ENCODE results near the gene HDAC1. TPM values are rescaled to one million over a fixed set of nuclear protein-coding genes. Genes with fewer than 3 reads are reported as not detected.

Gene HDAC1
- total RNA-seq, 2 experiments from 2014 or later = 259 to 263 TPM

- H3K9me3 ChIP-seq (ENCODE audit: low read length) = peaks cover 7% of the 10 kb centered on the region; the same call in 1 of the 2 replicates
- no peak for DNase-seq (ENCODE audit: low spot score)
- peaks cover 94% of the 10 kb centered on the region for H3K36me3 ChIP-seq (ENCODE audit: insufficient read depth, low read length)
- no peaks in the 10 kb centered on the region for H3K9me2 ChIP-seq (ENCODE audit: insufficient read depth, low read length)
- no peak overlapping the region for H3K4me3 ChIP-seq (ENCODE audit: low read depth, low read length, poor library complexity, severe bottlenecking)
- POLR2A ChIA-PET = no interaction called here
- peaks cover 97% of the 10 kb centered on the region for H3K79me2 ChIP-seq (ENCODE audit: insufficient read depth, low read depth, low read length)
- no peak overlapping the region for H3K4me2 ChIP-seq (ENCODE audit: low read length)
- H3K27ac ChIP-seq (ENCODE audit: low read depth, low read length, poor library complexity, severe bottlenecking) = no peak overlapping the region
- H4K20me1 ChIP-seq (ENCODE audit: insufficient read depth, low read length) = peaks cover 11% of the 10 kb centered on the region
- no peak for TF ChIP-seq EZH2phosphoT487 (IDR thresholded peaks at IDR 0.05; ENCODE audit: borderline replicate concordance, low read depth, low read length)
- no peak for TF ChIP-seq CTCF (conservative IDR thresholded peaks at IDR 0.05; ENCODE audit: low read length)
- peaks cover 29% of the 10 kb centered on the region for H3K4me1 ChIP-seq (ENCODE audit: insufficient read depth, low read length, poor library complexity, severe bottlenecking)
- intact Hi-C loops (cut with micrococcal nuclease; ENCODE audit: unreplicated experiment) = no loop called here
- BruUV-seq (replicated peaks) = no TSS peak
- CTCF ChIA-PET (ENCODE audit: unreplicated experiment) = no interaction called here
- no peak overlapping the region for H2AFZ ChIP-seq (ENCODE audit: low read length)
Observed at GRCh38 chr1:32299327-32299726, 7.4 kb downstream of the HDAC1 start.

- Histone ChIP-seq H4K20me1 (ENCODE audit: insufficient read depth, low read length) (peaks cover 7% of the 10 kb centered on the region), H3K9me3 (ENCODE audit: low read length) (peaks cover 22% of the 10 kb centered on the region), H3K4me3 (ENCODE audit: low read depth, low read length, poor library complexity, severe bottlenecking) (no peak overlapping the region), H3K4me2 (ENCODE audit: low read length) (no peak overlapping the region), H3K79me2 (ENCODE audit: insufficient read depth, low read depth, low read length) (peaks cover 98% of the 10 kb centered on the region), H3K9me2 (ENCODE audit: insufficient read depth, low read length) (no peaks in the 10 kb centered on the region), H3K4me1 (ENCODE audit: insufficient read depth, low read length, poor library complexity, severe bottlenecking) (peaks cover 19% of the 10 kb centered on the region), H3K36me3 (ENCODE audit: insufficient read depth, low read length) (peaks cover 97% of the 10 kb centered on the region), H3K27ac (ENCODE audit: low read depth, low read length, poor library complexity, severe bottlenecking) (no peak overlapping the region), H2AFZ (ENCODE audit: low read length) (no peak overlapping the region)
- POLR2A ChIA-PET = no interaction called here
- no peak for TF ChIP-seq EZH2phosphoT487 (IDR thresholded peaks at IDR 0.05; ENCODE audit: borderline replicate concordance, low read depth, low read length)
- TF ChIP-seq CTCF (conservative IDR thresholded peaks at IDR 0.05; ENCODE audit: low read length) = no peak
- CTCF ChIA-PET (ENCODE audit: unreplicated experiment) = no interaction called here
- BruUV-seq (replicated peaks) = no TSS peak
- intact Hi-C loops (cut with micrococcal nuclease; ENCODE audit: unreplicated experiment) = no loop called here
- DNase-seq (ENCODE audit: low spot score) = no peak
Observed at GRCh38 chr1:32303358-32303757, 11.5 kb downstream of the HDAC1 start.

- Histone ChIP-seq H3K27ac (ENCODE audit: low read depth, low read length, poor library complexity, severe bottlenecking) (no peak overlapping the region), H3K79me2 (ENCODE audit: insufficient read depth, low read depth, low read length) (peaks cover 97% of the 10 kb centered on the region), H4K20me1 (ENCODE audit: insufficient read depth, low read length) (peaks cover 7% of the 10 kb centered on the region), H3K9me3 (ENCODE audit: low read length) (peaks cover 22% of the 10 kb centered on the region), H2AFZ (ENCODE audit: low read length) (no peak overlapping the region), H3K4me1 (ENCODE audit: insufficient read depth, low read length, poor library complexity, severe bottlenecking) (peaks cover 24% of the 10 kb centered on the region), H3K4me2 (ENCODE audit: low read length) (no peak overlapping the region), H3K9me2 (ENCODE audit: insufficient read depth, low read length) (no peaks in the 10 kb centered on the region), H3K4me3 (ENCODE audit: low read depth, low read length, poor library complexity, severe bottlenecking) (no peak overlapping the region), H3K36me3 (ENCODE audit: insufficient read depth, low read length) (peaks cover 95% of the 10 kb centered on the region)
- no peak for TF ChIP-seq CTCF (conservative IDR thresholded peaks at IDR 0.05; ENCODE audit: low read length)
- no peak for TF ChIP-seq EZH2phosphoT487 (IDR thresholded peaks at IDR 0.05; ENCODE audit: borderline replicate concordance, low read depth, low read length)
- CTCF ChIA-PET (ENCODE audit: unreplicated experiment) = no interaction called here
- no peak for DNase-seq (ENCODE audit: low spot score)
- TSS peak; percentile 53 for BruUV-seq (replicated peaks)
- POLR2A ChIA-PET = interaction anchor here (0.6 to 0.9 kb wide), 2 partner anchors 13 to 89 kb away, joined by 4 to 6 read pairs; no protein-coding TSS in a partner anchor
- intact Hi-C loops (cut with micrococcal nuclease; ENCODE audit: unreplicated experiment) = no loop called here
Observed at GRCh38 chr1:32303997-32304622, 12.2 kb downstream of the HDAC1 start.
